GM12891 (cell line): ENCODE data around the gene GJC1.

ENCODE experiments used
- PAX5 ChIP-seq: IDR thresholded peaks from 2 replicates; pipeline ENCODE4 v1.6.1; 2011; ENCODE audit warnings: low read length, moderate library complexity, mild to moderate bottlenecking; ENCODE audit not compliant: insufficient read depth, severe bottlenecking
- POLR2A ChIP-seq: IDR thresholded peaks from 2 replicates; pipeline ENCODE4 v1.6.1; 2011; ENCODE audit warnings: low read depth, low read length, control low read depth
- POLR2AphosphoS5 ChIP-seq: IDR thresholded peaks from 2 replicates; pipeline ENCODE4 v1.6.1; 2011; ENCODE audit warnings: low read depth, low read length, control low read depth
- POU2F2 ChIP-seq: IDR thresholded peaks from 2 replicates; pipeline ENCODE4 v1.6.1; 2011; ENCODE audit warnings: low read depth, mild to moderate bottlenecking, control low read depth, low read length, moderate library complexity
- SPI1 ChIP-seq: IDR thresholded peaks from 2 replicates; pipeline ENCODE4 v1.6.1; 2011; ENCODE audit warnings: low read depth, low read length, control low read depth
- TAF1 ChIP-seq: IDR thresholded peaks from 2 replicates; pipeline ENCODE4 v1.6.1; 2011; ENCODE audit warnings: low read depth, low read length, control low read depth

DNA sequence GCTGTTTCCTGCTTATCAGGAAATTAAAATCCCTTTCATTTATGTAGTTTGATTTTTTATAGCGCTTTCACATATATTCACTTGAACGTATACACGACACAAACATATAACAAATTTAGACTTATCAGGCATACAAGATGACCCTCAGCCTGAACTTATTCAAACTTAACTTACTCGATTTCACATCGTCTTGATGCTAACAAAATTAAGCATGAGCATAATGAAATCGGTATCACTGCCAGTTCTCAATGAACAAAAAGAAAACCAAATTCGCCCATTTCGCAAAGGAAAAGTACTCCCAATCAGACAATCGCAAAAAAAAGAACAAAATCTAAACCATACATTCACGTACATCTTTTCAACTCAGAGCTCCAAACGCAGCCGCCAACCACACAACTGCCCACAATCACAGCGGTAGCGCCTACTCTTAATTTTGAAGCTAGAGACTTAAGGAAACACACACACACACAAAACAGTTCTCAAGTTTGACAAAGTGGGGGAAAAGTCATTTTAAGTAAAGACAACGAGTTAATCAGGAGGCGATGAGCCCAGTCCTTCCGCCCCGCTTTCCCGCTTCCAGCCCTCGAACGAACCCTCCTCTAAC is 1.1 kb downstream of the GJC1 start:
- TF ChIP-seq POLR2A, result no peak
- no peak for TF ChIP-seq POLR2AphosphoS5
- no peak for TF ChIP-seq TAF1
- no peak for TF ChIP-seq PAX5
- no peak for TF ChIP-seq SPI1
- no peak for TF ChIP-seq POU2F2
